ENCODE measurements around the gene GAPDHS. TPM values are rescaled to one million over a fixed set of nuclear protein-coding genes. Genes with fewer than 3 reads are reported as not detected.

GAPDHS gene
- total and polyA plus RNA-seq, 12 donors: not detected

- H3K4me1 ChIP-seq (replicated peaks in 1 of 2): no peaks in the 10 kb centered on the region
- H3K27ac ChIP-seq: no peak overlapping the region
- TF ChIP-seq POLR2A (IDR thresholded peaks at IDR 0.05): no peak
- no peak for TF ChIP-seq CTCF (IDR thresholded peaks at IDR 0.05)
- no peak overlapping the region for H3K4me3 ChIP-seq
- no peak for DNase-seq
- WGBS, 4 donors: 81 to 90% (median 86%) methylated on average over 16 of the region's 16 CpGs
- no peaks in the 10 kb centered on the region for H3K36me3 ChIP-seq (replicated peaks in 1 of 2)
- no peaks in the 10 kb centered on the region for H3K27me3 ChIP-seq
- no peaks in the 10 kb centered on the region for H3K9me3 ChIP-seq (replicated peaks in 1 of 3)
- intact Hi-C loops (cut with DNase I): no loop called here
These were observed 44.6 kb upstream of the GAPDHS start for GRCh38 chr19:35488677-35489076.

- Histone ChIP-seq H3K27me3 (no peaks in the 10 kb centered on the region), H3K4me1 (replicated peaks in 1 of 2) (peaks cover 0 to 3% of the 10 kb centered on the region in 2 donors), H3K4me3 (no peak within 1 kb of the TSS), H3K27ac (no peak within 1 kb of the TSS), H3K9me3 (replicated peaks in 1 of 3) (no peaks in the 10 kb centered on the region), H3K36me3 (replicated peaks in 1 of 2) (no peaks in the 10 kb centered on the region)
- 75 to 87% (median 79%) methylated on average over 6 to 9 of the region's 9 CpGs for WGBS, 4 donors
- TF ChIP-seq CTCF (IDR thresholded peaks at IDR 0.05) (no peak), POLR2A (IDR thresholded peaks at IDR 0.05) (no peak)
- DNase-seq: no peak
- intact Hi-C loops (cut with DNase I): no loop called here
These were observed 42.9 kb upstream of the GAPDHS start, which contains the start of gene KRTDAP for GRCh38 chr19:35490364-35490763. Gene KRTDAP, minus strand, starts transcription at chr19:35490464. Its CDS starts 22 bp downstream, at chr19:35490442.

GRCh38 chr19:35491836-35492360 lies 41.4 kb upstream of the GAPDHS start:
- H3K36me3 ChIP-seq (replicated peaks in 1 of 2): no peaks in the 10 kb centered on the region
- no peak overlapping the region for H3K4me3 ChIP-seq
- TF ChIP-seq POLR2A (IDR thresholded peaks at IDR 0.05) (no peak), CTCF (IDR thresholded peaks at IDR 0.05) (no peak)
- peaks cover 0 to 5% of the 10 kb centered on the region in 2 donors for H3K4me1 ChIP-seq (replicated peaks in 1 of 2)
- intact Hi-C loops (cut with DNase I): no loop called here
- DNase-seq: no peak
- H3K27me3 ChIP-seq: no peaks in the 10 kb centered on the region
- 84 to 88% (median 88%) methylated on average over 5 to 9 of the region's 9 CpGs for WGBS, 4 donors
- H3K9me3 ChIP-seq (replicated peaks in 1 of 3): no peaks in the 10 kb centered on the region
- H3K27ac ChIP-seq: no peak overlapping the region

GRCh38 chr19:35493971-35494370 lies 39.3 kb upstream of the GAPDHS start:
- H3K9me3 ChIP-seq (replicated peaks in 1 of 3): no peaks in the 10 kb centered on the region
- intact Hi-C loops (cut with DNase I): loop anchor here in 1 of 2 donors (2.0 kb wide), 1 partner anchor 141 kb away; no protein-coding TSS in a partner anchor
- TF ChIP-seq POLR2A (IDR thresholded peaks at IDR 0.05): no peak
- no peak for TF ChIP-seq CTCF (IDR thresholded peaks at IDR 0.05)
- H3K27me3 ChIP-seq: no peaks in the 10 kb centered on the region
- no peaks in the 10 kb centered on the region for H3K36me3 ChIP-seq (replicated peaks in 1 of 2)
- H3K27ac ChIP-seq: no peak overlapping the region
- no peak overlapping the region for H3K4me3 ChIP-seq
- 91 to 97% (median 94%) methylated on average over 5 to 9 of the region's 9 CpGs for WGBS, 4 donors
- peaks cover 0 to 5% of the 10 kb centered on the region in 2 donors for H3K4me1 ChIP-seq (replicated peaks in 1 of 2)
- no peak for DNase-seq
